GM12878 (cell line): ENCODE measurements around the gene SPDYE2B. TPM values are rescaled to one million over a fixed set of nuclear protein-coding genes. Genes with fewer than 3 reads are reported as not detected.
"Not testable (repeated sequence)": the region's sequence is repeated elsewhere in the genome, so short reads cannot be mapped to it uniquely, and the experiment has no call there.

Source experiments
- ATAC-seq: fragments of 200-7000 bp; cut with Tn5 transposase; 3 replicates; pipeline ENCODE4 v1.9.1; 2020; ENCODE audit warnings: mild to moderate bottlenecking, moderate library complexity
- BruUV-seq: library from RNA; stranded (reverse); fragments of 400-500 nt; replicated peaks from 2 replicates; lab custom pipeline; 2021; lab: Mats Ljungman, UMichigan
- CTCF ChIA-PET: fragments of 300-600 bp; sonication (Branson Sonifier 250); formaldehyde crosslinking; extraction: SDS; loops from one replicate; lab custom pipeline; 2021; ENCODE audit warnings: inconsistent platforms; lab: Yijun Ruan, JAX
- POLR2A ChIA-PET: fragments of 350-600 bp; formaldehyde crosslinking; extraction: SDS; loops from one replicate; lab custom pipeline; 2021; ENCODE audit warnings: inconsistent platforms; lab: Charles Lee
- RAD21 ChIA-PET: fragments of 300-600 bp; sonication (Branson Sonifier 250); formaldehyde crosslinking; loops from one replicate; lab custom pipeline; 2023; ENCODE audit warnings: antibody characterized with exemption; ENCODE audit not compliant: unreplicated experiment; lab: Charles Lee
- SMC1A ChIA-PET: fragments of 300-600 bp; sonication (Branson Sonifier 250); formaldehyde crosslinking; loops from one replicate; lab custom pipeline; 2023; ENCODE audit not compliant: unreplicated experiment, uncharacterized antibody; lab: Charles Lee
- DNase-seq: peaks from one replicate; pipeline ENCODE4 v3.0.0-alpha.2; 2011; ENCODE audit warnings: low read depth, low spot score
- FAIRE-seq: peaks from 3 replicates; lab custom pipeline; 2011; peaks lifted over from hg19 to GRCh38; lab: Jason Lieb, UNC
- H2AFZ ChIP-seq: 2 replicates; pipeline ENCODE4 v1.6.0; 2011; ENCODE audit warnings: low read depth, low read length, control low read depth; ENCODE audit not compliant: control insufficient read depth
- H3K27ac ChIP-seq: 2 replicates; pipeline ENCODE4 v1.5.1; 2011; ENCODE audit warnings: control low read depth; ENCODE audit not compliant: control insufficient read depth, insufficient read depth
- H3K27me3 ChIP-seq, 2 experiments: replicated peaks in 1 of 2; 2 replicates each; pipeline versions ENCODE4 v1.6.0 to v1.6.1; 2011; ENCODE audit warnings: low read length in 1 of 2; ENCODE audit not compliant: control insufficient read depth in 2 of 2, insufficient read depth in 2 of 2
- H3K36me3 ChIP-seq, 2 experiments: 2 replicates each; pipeline ENCODE4 v1.5.1; 2011; ENCODE audit warnings: low read length in 1 of 2; ENCODE audit not compliant: control insufficient read depth in 2 of 2, insufficient read depth in 2 of 2
- H3K4me1 ChIP-seq: 2 replicates; pipeline ENCODE4 v1.6.1; 2011; ENCODE audit warnings: mild to moderate bottlenecking, low read length, moderate library complexity, mixed read lengths; ENCODE audit not compliant: control insufficient read depth, insufficient read depth
- H3K4me2 ChIP-seq: 2 replicates; pipeline ENCODE4 v1.6.0; 2011; ENCODE audit warnings: control low read depth; ENCODE audit not compliant: control insufficient read depth, insufficient read depth
- H3K4me3 ChIP-seq: fragments of 200-600 bp; sonication (generic); 2 replicates; pipeline ENCODE4 v1.5.1; 2016
- H3K79me2 ChIP-seq: 2 replicates; pipeline ENCODE4 v1.6.0; 2011; ENCODE audit warnings: low read length; ENCODE audit not compliant: control insufficient read depth, insufficient read depth
- H3K9ac ChIP-seq: 2 replicates; pipeline ENCODE4 v1.8.0; 2011; ENCODE audit warnings: low read length, control low read depth, mixed read lengths; ENCODE audit not compliant: control insufficient read depth, insufficient read depth
- H3K9me3 ChIP-seq: replicated peaks from 3 replicates; pipeline ENCODE4 v1.5.1; 2011; ENCODE audit warnings: mild to moderate bottlenecking, low read length; ENCODE audit not compliant: control insufficient read depth, insufficient read depth
- H4K20me1 ChIP-seq: 2 replicates; pipeline ENCODE4 v1.6.0; 2011; ENCODE audit not compliant: control insufficient read depth, insufficient read depth
- NRF1 ChIP-seq: conservative IDR thresholded peaks from 2 replicates; pipeline ENCODE4 v1.6.1; 2011; ENCODE audit warnings: mild to moderate bottlenecking, low read depth, low read length, improper control_type of control experiment
- POLR2A ChIP-seq: IDR thresholded peaks from 2 replicates; pipeline ENCODE4 v1.6.1; 2011; ENCODE audit warnings: low read depth, mild to moderate bottlenecking, low read length
- TAF1 ChIP-seq: IDR thresholded peaks from 2 replicates; pipeline ENCODE4 v1.6.1; 2011; ENCODE audit warnings: mild to moderate bottlenecking, low read depth, low read length, borderline replicate concordance
- WGBS: methylation state at CpG from one replicate; pipeline ENCODE4 v1.1.6; 2016; ENCODE audit warnings: low lambda C conversion rate; ENCODE audit not compliant: insufficient replicate concordance, insufficient coverage; ENCODE audit errors: missing lambda C conversion rate; 5-methylcytosine and 5-hydroxymethylcytosine counted together
- in situ Hi-C: fragments of 300-500 bp; cut with MboI; formaldehyde crosslinking; loops from 9 replicates; pipeline ENCODE4 v1.14.3; 2018; ENCODE audit warnings: mixed read lengths
- intact Hi-C: fragments of 100-400 bp; cut with micrococcal nuclease; formaldehyde crosslinking; loops from one replicate; pipeline ENCODE4 v1.14.2; 2022; ENCODE audit not compliant: unreplicated experiment
- polyA plus RNA-seq, 11 experiments: library from polyadenylated mRNA; depleted of rRNA in 4 of 11; unstranded in 6 of 11; stranded (reverse) in 5 of 11; fragments of >200 nt; fragmentation: Nextera tagmentation in 4 of 11; fragmentation: Illumina TruSeq in 1 of 11; extraction: Ambion mirVana in 4 of 11; extraction: Trizol in 1 of 11; gene quantifications; 1 replicate in 1 of 11; 2 replicates in 10 of 11; pipeline versions ENCODE4 v1.2.1 to v1.2.3, GENCODE V29; 2011 to 2016; ENCODE audit warnings: inconsistent platforms in 2 of 11, missing spikeins in 2 of 11, low read depth in 1 of 11
- total RNA-seq, 4 experiments: library from RNA; depleted of rRNA in 3 of 4; stranded (reverse); fragments of >200 nt in 3 of 4; fragmentation: Illumina TruSeq in 1 of 4; extraction: Trizol in 1 of 4; gene quantifications; 2 replicates each; pipeline versions ENCODE4 v1.2.1 to v1.2.3, GENCODE V29; 2013 to 2021

The SPDYE2B gene
- total and polyA plus RNA-seq, 10 of the 15 experiments (the other 5 are each of a cell fraction or from before 2014, with no cell fraction given): 0.19 to 0.59 (median 0.32) TPM; not detected in 7

- peak; percentile 91 for ATAC-seq
- FAIRE-seq, H4K20me1 ChIP-seq: not testable (repeated sequence)
These were observed 21.2 kb downstream of the SPDYE2B start, which contains the start of gene POLR2J2 for GRCh38 chr7:102671166-102671955. POLR2J2 (minus strand) TSS chr7:102671663; CDS start chr7:102671601, 62 bp downstream.

GRCh38 chr7:102671956-102672307 lies 21.8 kb downstream of the SPDYE2B start:
- H2AFZ ChIP-seq, intact Hi-C loops, CTCF ChIA-PET, H3K27ac ChIP-seq, BruUV-seq, H3K4me1 ChIP-seq, H3K79me2 ChIP-seq, H4K20me1 ChIP-seq, H3K36me3 ChIP-seq, SMC1A ChIA-PET, H3K4me3 ChIP-seq, H3K4me2 ChIP-seq, RAD21 ChIA-PET, H3K27me3 ChIP-seq, POLR2A ChIA-PET, DNase-seq, H3K9me3 ChIP-seq, FAIRE-seq, H3K9ac ChIP-seq, in situ Hi-C loops: not testable (repeated sequence)
- WGBS: no CpG with 5 or more reads among the region's 9 CpGs
- peak; percentile 49 for ATAC-seq

More at GRCh38 chr7:102671166-102671955, 21.2 kb downstream of the SPDYE2B start, which contains the start of gene POLR2J2:
- peak within 1 kb of the TSS; percentile 44; the same call in 1 of the 2 replicates for H3K9ac ChIP-seq
- CTCF ChIA-PET, in situ Hi-C loops, H2AFZ ChIP-seq, POLR2A ChIA-PET, BruUV-seq, SMC1A ChIA-PET, H3K4me3 ChIP-seq, H3K4me1 ChIP-seq, H3K4me2 ChIP-seq, H3K79me2 ChIP-seq, H3K36me3 ChIP-seq, H3K9me3 ChIP-seq, H3K27me3 ChIP-seq, RAD21 ChIA-PET, intact Hi-C loops, H3K27ac ChIP-seq: not testable (repeated sequence)
- DNase-seq: peak; percentile 36
- WGBS: no CpG with 5 or more reads among the region's 63 CpGs
- TF ChIP-seq POLR2A (peak; percentile 49; the same call in 1 of the 2 replicates), NRF1 (peak; percentile 35; the same call in 1 of the 2 replicates), TAF1 (0 out of 2 replicates have a peak, but pooled peaks have one; percentile 49)

- H4K20me1 ChIP-seq, in situ Hi-C loops, H3K4me2 ChIP-seq, DNase-seq, SMC1A ChIA-PET, CTCF ChIA-PET, H3K27ac ChIP-seq, FAIRE-seq, BruUV-seq, ATAC-seq, intact Hi-C loops, H3K9me3 ChIP-seq, RAD21 ChIA-PET, H3K27me3 ChIP-seq, H3K4me3 ChIP-seq, H3K79me2 ChIP-seq, H2AFZ ChIP-seq, POLR2A ChIA-PET, H3K36me3 ChIP-seq, H3K9ac ChIP-seq, H3K4me1 ChIP-seq: not testable (repeated sequence)
- no CpG with 5 or more reads among the region's 9 CpGs for WGBS
These were observed 23.4 kb downstream of the SPDYE2B start for GRCh38 chr7:102673447-102674067.
